GM18519 (cell line): ENCODE data around the gene BNIP3.
"Not testable (repeated sequence)": the region's sequence is repeated elsewhere in the genome, so short reads cannot be mapped to it uniquely, and the experiment has no call there.

Source experiments
- ATAC-seq: cut with Tn5 transposase; IDR thresholded peaks from one replicate; pipeline ENCODE4 v1.9.1; 2021; ENCODE audit warnings: mild to moderate bottlenecking, moderate library complexity; ENCODE audit not compliant: unreplicated experiment, low FRiP score

Gene BNIP3

DNA sequence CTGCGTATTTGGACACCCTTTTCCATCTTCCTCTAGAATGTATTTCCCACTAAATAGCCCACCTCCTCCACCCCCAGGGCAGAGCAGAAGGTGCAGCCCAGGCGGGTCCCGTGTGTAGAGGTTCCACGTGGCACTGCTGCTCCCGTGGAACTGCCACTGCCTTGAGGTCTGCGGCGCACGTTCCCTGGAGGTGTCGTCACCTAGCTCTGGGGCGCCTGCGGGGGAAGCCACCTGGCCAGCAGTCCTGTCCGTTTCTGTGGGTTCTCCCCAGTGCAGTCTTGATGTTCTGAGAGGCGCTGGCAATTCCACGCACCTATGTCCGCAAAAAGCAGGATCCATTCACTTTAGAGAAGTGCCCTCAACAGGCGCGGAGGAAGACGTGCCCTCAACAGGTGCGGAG lies 21.9 kb downstream of the BNIP3 start:
- ATAC-seq = no peak

DNA sequence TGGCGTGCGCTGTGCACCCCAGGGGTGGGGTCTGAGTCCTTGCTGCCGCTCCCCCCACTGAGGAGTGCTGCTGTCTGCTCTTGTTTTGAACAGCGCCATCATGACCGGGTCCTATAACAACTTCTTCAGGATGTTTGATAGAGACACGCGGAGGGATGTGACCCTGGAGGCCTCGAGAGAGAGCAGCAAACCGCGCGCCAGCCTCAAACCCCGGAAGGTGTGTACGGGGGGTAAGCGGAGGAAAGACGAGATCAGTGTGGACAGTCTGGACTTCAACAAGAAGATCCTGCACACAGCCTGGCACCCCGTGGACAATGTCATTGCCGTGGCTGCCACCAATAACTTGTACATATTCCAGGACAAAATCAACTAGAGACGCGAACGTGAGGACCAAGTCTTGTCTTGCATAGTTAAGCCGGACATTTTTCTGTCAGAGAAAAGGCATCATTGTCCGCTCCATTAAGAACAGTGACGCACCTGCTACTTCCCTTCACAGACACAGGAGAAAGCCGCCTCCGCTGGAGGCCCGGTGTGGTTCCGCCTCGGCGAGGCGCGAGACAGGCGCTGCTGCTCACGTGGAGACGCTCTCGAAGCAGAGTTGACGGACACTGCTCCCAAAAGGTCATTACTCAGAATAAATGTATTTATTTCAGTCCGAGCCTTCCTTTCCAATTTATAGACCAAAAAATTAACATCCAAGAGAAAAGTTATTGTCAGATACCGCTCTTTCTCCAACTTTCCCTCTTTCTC lies 26.0 kb downstream of the BNIP3 start:
- ATAC-seq = no peak

GRCh38 chr10:131954356-131954965 lies 27.3 kb downstream of the BNIP3 start:
- ATAC-seq = no peak

- not testable (repeated sequence) for ATAC-seq
These were observed 31.8 kb downstream of the BNIP3 start for GRCh38 chr10:131949908-131950307.

DNA sequence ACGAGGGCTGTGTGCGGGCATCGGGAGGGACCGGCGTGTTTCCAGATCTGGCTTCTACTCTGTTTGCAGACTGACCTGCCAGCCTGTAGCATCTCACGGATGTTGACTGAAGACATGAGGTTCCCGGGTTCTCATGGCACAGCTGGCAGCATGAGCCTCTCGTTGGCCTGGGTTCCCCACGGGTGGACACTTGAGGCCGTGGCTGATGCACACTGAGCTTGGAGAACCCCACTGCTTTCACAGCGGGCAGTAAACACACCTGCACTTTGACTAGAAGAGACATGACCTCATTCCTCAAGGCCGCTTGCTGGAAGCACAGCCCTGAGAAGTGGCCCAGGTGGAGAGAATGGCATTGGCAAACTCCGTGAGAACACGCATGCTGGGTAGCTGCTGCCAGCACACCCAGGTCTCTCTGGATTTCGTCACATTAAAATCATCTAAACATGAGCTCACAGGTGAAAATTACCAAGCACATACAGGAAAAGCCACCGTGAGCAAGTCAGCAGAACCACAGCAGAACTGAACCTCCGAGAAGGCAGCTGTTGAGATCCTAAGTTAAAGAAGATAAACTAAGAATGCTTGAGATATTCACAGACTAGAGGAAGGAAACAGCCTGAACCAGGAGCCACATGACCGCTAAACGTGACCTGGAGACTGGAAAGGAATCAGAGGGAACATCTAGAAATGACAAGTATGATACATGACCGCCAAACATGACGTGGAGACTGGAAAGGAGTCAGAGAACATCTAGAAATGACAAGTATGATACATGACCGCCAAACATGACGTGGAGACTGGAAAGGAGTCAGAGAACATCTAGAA lies 32.5 kb downstream of the BNIP3 start:
- ATAC-seq = no peak

GRCh38 chr10:131948501-131948900 lies 33.2 kb downstream of the BNIP3 start:
- no peak for ATAC-seq

DNA sequence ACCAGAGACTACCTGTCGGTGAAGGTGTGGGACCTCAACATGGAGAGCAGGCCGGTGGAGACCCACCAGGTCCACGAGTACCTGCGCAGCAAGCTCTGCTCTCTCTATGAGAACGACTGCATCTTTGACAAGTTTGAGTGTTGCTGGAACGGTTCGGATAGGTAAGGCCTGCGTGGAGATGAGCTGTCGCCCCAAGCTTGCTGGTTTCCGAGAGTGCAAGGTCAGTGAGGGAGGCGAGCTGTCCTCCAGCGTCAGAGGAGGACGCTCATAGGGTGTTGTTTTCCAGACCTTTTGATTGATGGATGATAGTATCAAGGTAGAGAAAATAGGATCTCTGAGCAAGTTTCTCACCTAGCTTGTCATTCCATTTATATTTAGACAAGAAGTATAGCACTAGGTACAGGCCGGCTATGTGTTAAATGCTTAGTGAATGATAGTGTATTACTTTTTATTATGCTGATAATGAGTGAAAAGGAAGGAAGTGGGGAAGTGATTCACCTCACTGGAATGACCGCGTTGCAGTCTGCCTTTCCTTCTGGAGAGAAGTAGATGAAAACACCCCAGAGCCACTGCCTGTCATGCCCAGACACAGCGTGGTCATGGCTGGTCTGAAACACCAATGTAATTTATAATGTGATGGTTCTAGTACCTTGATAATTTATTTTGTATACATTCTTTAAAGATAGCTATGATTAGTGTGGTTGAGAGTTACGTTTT lies 33.9 kb downstream of the BNIP3 start:
- no peak for ATAC-seq

DNA sequence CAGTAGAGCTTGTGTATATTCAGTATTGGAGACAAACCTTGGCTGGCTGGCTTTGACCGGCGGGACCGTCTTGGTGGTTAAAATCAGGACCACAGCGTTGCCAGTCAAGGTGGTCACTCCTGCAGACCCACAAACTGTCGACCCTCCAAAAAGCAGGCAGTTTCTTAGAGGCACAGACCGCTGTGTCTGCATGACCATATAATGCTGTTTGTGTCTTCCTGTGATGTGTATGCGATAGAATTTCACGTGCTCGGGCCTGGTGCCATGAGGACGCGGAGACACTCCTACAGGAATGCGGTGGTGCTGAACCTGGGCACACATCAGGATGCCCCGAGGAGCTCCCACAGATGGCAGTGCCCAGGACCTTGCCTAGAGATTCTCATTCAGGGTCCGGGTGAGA lies 34.8 kb downstream of the BNIP3 start:
- ATAC-seq = no peak

DNA sequence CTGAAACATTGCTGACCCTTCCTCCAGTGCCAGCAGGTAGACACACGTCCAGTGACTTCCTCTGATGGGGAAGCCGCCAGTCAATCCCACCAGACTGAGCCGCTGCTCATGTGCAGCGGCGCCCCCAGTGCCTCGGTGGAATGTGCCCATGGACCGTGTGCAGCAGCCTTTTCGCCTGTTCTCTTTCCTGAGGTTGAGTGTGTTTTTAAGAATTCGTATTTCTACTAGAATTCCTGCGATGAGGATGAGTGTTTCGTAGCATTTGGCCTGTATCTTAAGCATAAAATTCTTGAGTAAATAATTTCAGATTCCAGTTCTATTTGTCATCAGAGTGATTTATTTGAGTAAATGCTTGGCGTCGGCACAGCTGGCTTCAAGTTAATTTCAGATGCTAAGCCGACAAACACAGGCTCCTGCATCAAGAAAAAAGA lies 35.4 kb downstream of the BNIP3 start:
- ATAC-seq = no peak

DNA sequence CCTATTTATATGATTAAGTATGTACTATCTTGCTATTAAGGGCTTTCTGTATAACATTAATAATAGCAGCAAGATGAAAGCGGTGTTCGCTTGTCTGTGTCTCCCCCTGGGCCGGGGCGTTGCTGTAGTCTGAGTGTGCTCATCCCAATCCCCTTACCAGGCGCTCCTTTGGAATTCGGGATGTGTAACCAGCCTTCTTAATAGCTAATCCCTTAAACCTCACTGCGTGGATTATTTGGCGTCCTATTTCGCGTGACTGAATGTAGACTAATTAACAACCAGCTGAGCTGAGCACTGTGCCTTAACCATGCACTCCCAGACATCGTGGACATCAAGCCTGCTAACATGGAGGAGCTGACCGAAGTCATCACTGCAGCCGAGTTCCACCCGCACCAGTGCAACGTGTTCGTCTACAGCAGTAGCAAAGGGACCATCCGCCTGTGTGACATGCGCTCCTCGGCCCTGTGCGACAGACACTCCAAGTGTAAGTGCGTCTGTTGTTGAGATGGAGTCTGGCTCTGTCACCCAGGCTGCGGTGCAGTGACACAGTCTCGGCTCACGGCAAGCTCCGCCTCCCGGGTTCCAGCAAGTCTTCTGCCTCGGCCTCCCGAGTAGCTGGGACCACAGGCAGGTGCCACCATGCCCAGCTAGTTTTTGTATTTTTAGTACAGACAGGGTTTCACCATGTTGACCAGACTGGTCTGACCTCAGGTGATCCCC lies 36.6 kb downstream of the BNIP3 start:
- ATAC-seq = no peak

- no peak for ATAC-seq
These were observed 37.3 kb downstream of the BNIP3 start for GRCh38 chr10:131944412-131944811.

GRCh38 chr10:131943021-131943814 lies 38.5 kb downstream of the BNIP3 start:
- ATAC-seq = no peak

DNA sequence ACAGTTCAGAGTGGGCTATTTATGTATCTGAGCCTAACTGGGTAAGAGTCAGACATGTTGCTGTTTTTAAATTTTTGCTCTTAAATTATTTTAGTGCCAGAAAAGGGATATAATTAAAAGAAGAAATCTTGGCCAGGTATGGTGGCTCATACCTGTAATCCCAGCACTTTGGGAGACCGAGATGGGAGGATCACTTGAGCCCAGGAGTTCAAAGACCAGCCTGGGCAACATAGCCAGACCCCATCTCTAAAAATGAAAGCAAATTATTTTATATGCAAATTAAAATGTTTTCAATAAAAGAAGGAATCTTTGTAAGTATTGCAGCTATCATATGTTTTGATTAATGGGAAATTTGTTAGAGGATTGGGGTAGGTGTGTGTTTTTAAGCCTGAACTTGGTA lies 39.3 kb downstream of the BNIP3 start:
- ATAC-seq = no peak

GRCh38 chr10:131938681-131939080 lies 43.0 kb downstream of the BNIP3 start:
- ATAC-seq = no peak

DNA sequence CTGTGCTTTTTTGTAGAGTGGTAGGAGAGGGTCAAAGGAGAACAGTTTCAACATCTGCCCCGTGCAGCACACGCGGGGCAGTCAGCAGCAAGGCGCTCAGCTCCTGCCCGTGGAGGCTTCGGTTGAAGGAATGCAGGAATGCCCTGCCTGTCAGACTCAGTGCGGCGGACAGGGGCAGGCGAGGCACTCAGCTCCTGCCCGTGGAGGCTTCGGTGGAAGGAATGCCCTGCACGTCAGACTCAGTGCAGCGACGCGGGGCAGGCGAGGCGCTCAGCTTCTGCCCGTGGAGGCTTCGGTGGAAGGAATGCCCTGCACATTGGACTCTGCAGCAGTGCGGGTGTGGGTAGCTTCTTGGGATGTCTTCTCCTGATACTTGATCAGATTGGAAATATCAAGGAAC lies 43.9 kb downstream of the BNIP3 start:
- no peak for ATAC-seq

DNA sequence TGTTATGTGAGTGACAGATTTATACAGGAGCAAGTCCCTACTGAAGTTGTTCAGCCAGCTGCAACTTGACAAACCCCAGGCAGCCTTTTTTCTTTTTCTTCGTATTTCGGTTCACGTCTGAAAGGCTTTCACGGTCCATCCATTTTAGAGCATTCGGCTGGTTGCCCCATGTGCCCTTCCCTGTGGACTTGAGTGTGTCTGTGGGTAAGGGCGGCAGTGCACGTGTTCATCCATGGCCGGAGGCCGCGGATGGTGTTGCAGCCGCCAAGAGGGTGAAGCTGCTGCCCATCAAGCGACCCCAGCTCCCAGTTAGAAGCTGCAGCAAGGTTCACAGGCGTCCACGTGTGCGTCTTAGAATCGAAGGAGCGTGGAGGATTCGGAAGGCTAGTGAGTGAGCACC lies 45.0 kb downstream of the BNIP3 start:
- no peak for ATAC-seq

DNA sequence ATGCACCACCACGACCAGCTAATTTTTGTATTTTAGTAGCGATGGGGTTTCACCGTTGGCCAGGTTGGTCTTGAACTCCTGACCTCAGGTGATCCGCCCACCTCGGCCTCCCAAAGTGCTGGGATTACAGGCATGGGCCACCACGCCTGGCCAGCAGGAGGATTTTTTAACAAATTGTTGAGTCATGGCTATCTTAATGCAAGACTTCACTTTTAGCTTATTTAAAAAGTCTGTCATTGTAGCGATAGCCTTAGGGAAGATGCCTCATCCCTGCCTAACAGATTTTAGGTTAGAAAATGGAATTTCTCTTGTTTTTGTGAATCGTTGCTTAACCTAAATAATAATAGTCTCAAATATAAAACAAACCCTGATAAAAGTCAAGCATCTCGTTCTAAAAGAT lies 45.4 kb downstream of the BNIP3 start:
- ATAC-seq = no peak

DNA sequence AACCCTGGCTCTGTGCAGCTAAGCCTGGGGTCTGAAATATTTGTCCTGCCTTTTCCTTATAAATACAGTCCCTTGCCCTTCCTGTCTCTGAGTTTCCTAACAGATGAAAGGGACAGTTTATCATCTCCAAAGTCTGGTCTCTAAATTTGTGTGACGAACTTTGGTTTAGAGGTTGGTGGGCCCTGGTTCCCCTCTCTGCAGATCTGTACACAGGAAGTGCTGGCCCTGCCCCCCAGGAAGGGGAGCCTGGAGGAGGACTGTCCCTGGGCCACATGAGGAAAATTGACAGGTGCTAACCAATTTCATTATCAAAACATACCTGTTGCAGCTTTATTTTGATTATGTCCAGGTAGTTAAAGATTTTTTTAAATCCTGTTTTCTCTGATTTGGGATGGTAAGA lies 46.5 kb downstream of the BNIP3 start:
- ATAC-seq = no peak

DNA sequence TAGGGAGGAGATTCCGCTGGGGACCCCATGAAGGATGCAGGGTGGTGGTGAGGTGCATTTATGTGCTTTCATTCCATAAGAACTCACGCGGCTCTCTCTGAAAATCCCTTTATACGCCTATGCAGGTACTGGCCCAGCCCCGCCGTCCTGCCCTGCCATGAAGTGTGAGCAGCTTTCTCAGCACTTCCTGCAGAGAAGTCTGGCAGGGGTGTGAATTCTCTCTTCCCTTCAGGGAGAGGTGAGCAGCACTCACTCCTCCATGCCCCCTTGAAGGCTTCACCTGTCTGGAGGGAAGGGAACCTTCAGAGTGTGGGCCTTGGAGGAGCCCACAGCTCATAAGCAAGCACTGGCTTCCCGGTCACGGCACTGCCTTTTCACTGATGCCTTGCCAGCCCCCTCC lies 47.0 kb downstream of the BNIP3 start:
- ATAC-seq = no peak
